GM19324 (cell line): ENCODE data around the gene DGKH.
"Not testable (repeated sequence)": the region's sequence is repeated elsewhere in the genome, so short reads cannot be mapped to it uniquely, and the experiment has no call there.

Experiments used
- ATAC-seq: cut with Tn5 transposase; IDR thresholded peaks from one replicate; pipeline ENCODE4 v1.9.1; 2021; ENCODE audit warnings: mild to moderate bottlenecking, moderate library complexity; ENCODE audit not compliant: unreplicated experiment, low FRiP score

DGKH gene

GRCh38 chr13:42219051-42219450 lies 170.6 kb downstream of the DGKH start:
- ATAC-seq = no peak

- no peak for ATAC-seq
Observed at GRCh38 chr13:42219876-42220275, 171.4 kb downstream of the DGKH start.

- ATAC-seq = no peak
Observed at GRCh38 chr13:42221121-42221765, 172.8 kb downstream of the DGKH start.

- no peak for ATAC-seq
Observed at GRCh38 chr13:42223681-42224080, 175.2 kb downstream of the DGKH start.

- ATAC-seq = no peak
Observed at GRCh38 chr13:42225051-42225450, 176.6 kb downstream of the DGKH start.

- not testable (repeated sequence) for ATAC-seq
Observed at GRCh38 chr13:42226759-42227158, 178.3 kb downstream of the DGKH start.

GRCh38 chr13:42228527-42228926 lies 180.1 kb downstream of the DGKH start:
- ATAC-seq = no peak

- ATAC-seq = no peak
Observed at GRCh38 chr13:42229287-42229686, 180.8 kb downstream of the DGKH start.

GRCh38 chr13:42232671-42233070 lies 184.2 kb downstream of the DGKH start:
- ATAC-seq = no peak

- no peak for ATAC-seq
Observed at GRCh38 chr13:42233726-42234125, 185.3 kb downstream of the DGKH start.

GRCh38 chr13:42239161-42239560 lies 190.7 kb downstream of the DGKH start:
- ATAC-seq = no peak

GRCh38 chr13:42239644-42240043 lies 191.2 kb downstream of the DGKH start:
- ATAC-seq = no peak

- no peak for ATAC-seq
Observed at GRCh38 chr13:42246541-42246940, 198.1 kb downstream of the DGKH start.

GRCh38 chr13:42247883-42248282 lies 199.4 kb downstream of the DGKH start:
- ATAC-seq = no peak

- no peak for ATAC-seq
Observed at GRCh38 chr13:42255886-42256285, 207.4 kb downstream of the DGKH start.

GRCh38 chr13:42258747-42259146 lies 210.3 kb downstream of the DGKH start:
- ATAC-seq = no peak

GRCh38 chr13:42259515-42259914 lies 211.1 kb downstream of the DGKH start:
- ATAC-seq = no peak

GRCh38 chr13:42260903-42261654 lies 212.6 kb downstream of the DGKH start:
- ATAC-seq = no peak

GRCh38 chr13:42266473-42266872 lies 218.0 kb downstream of the DGKH start:
- no peak for ATAC-seq

- no peak for ATAC-seq
Observed at GRCh38 chr13:42270160-42270856, 221.9 kb downstream of the DGKH start.

GRCh38 chr13:42270857-42271215 lies 222.4 kb downstream of the DGKH start:
- no peak for ATAC-seq
